Esophagus squamous epithelium (tissue), 5 donors: ENCODE results near the gene HYLS1. TPM values are rescaled to one million over a fixed set of nuclear protein-coding genes. Genes with fewer than 3 reads are reported as not detected.
A peak's percentile ranks its signal among the peaks of the same experiment; 100 is the strongest.

Experiments used
- DNase-seq: peaks from one replicate; lab custom pipeline; 2025; lab: John Stamatoyannopoulos, UW
- H3K27ac ChIP-seq, 4 donors: fragments of 200-600 bp; sonication (generic); one replicate each; pipeline ENCODE4 v1.5.1; 2016 to 2019; ENCODE audit warnings: mild to moderate bottlenecking in 1 of 4
- H3K27me3 ChIP-seq, 4 donors: fragments of 200-600 bp; sonication (generic); 1 replicate in 3 of 4; 2 replicates in 1 of 4; pipeline versions ENCODE4 v1.5.1 to v1.6.0; 2017 to 2021; ENCODE audit warnings: antibody characterized with exemption in 1 of 4
- H3K36me3 ChIP-seq, 3 donors: fragments of 200-600 bp; sonication (generic); one replicate each; pipeline ENCODE4 v1.5.1; 2016 to 2019
- H3K4me1 ChIP-seq, 3 donors: fragments of 200-600 bp; sonication (generic); one replicate each; pipeline ENCODE4 v1.5.1; 2017 to 2019
- H3K4me3 ChIP-seq, 4 donors: fragments of 200-600 bp; sonication (generic); 1 replicate in 3 of 4; 2 replicates in 1 of 4; pipeline ENCODE4 v1.5.1; 2016 to 2019; ENCODE audit warnings: mild to moderate bottlenecking in 2 of 4, moderate library complexity in 1 of 4
- H3K9me3 ChIP-seq, 3 donors: fragments of 200-600 bp; sonication (generic); one replicate each; pipeline ENCODE4 v1.5.1; 2016 to 2019
- CTCF ChIP-seq, 6 experiments: fragments of 450-650 bp in 4 of 6; fragments of 200-600 bp in 2 of 6; sonication (generic) in 2 of 6; IDR thresholded peaks; one replicate each; pipeline ENCODE4 v1.5.1; 2016 to 2019; ENCODE audit warnings: antibody characterized with exemption in 6 of 6, mild to moderate bottlenecking in 4 of 6, moderate library complexity in 4 of 6
- POLR2A ChIP-seq, 4 donors: fragments of 450-650 bp; IDR thresholded peaks; one replicate each; pipeline ENCODE4 v1.6.1; 2017; ENCODE audit warnings: antibody characterized with exemption in 4 of 4, mild to moderate bottlenecking in 4 of 4, moderate library complexity in 3 of 4
- WGBS, 2 donors: methylation state at CpG; one replicate each; pipeline ENCODE4 v1.1.5; 2018; 5-methylcytosine and 5-hydroxymethylcytosine counted together
- intact Hi-C: fragments of 100-400 bp; cut with DNase I; formaldehyde crosslinking; loops from one replicate; pipeline ENCODE4 v1.15.0; 2022
- total RNA-seq, 4 donors: library from RNA; depleted of rRNA; stranded (reverse); fragments of >200 nt; gene quantifications; one replicate each; pipeline ENCODE4 v1.1.0, GENCODE V29; 2016
- donor health status: DM: yes; HTN: yes; CAD: no.

Gene HYLS1
- total RNA-seq, 4 donors from 2014 or later, result 1.4 to 5.0 (median 4.0) TPM

- Histone ChIP-seq H3K27me3 (no peaks in the 10 kb centered on the region), H3K27ac (no peak overlapping the region), H3K4me3 (no peak overlapping the region), H3K36me3 (no peaks in the 10 kb centered on the region), H3K4me1 (no peaks in the 10 kb centered on the region), H3K9me3 (no peaks in the 10 kb centered on the region)
- 11 to 14% methylated on average over 8 of the region's 8 CpGs for WGBS, 2 donors
- DNase-seq, result no peak
- TF ChIP-seq CTCF (IDR thresholded peaks at IDR 0.05) (peak in 5 of 6 experiments; percentile 60 to 76 (median 66)), POLR2A (IDR thresholded peaks at IDR 0.05) (no peak)
- intact Hi-C loops, result no loop called here
Observed at GRCh38 chr11:125874556-125875124, 12.8 kb upstream of the HYLS1 start.

- H3K4me3 ChIP-seq, result no peak overlapping the region
- no peak overlapping the region for H3K27ac ChIP-seq
- no peaks in the 10 kb centered on the region for H3K9me3 ChIP-seq
- WGBS, 2 donors, result 61 to 85% methylated on average over 1 of the region's 1 CpG
- DNase-seq, result no peak
- intact Hi-C loops, result no loop called here
- no peaks in the 10 kb centered on the region for H3K27me3 ChIP-seq
- H3K4me1 ChIP-seq, result peaks cover 0 to 3% (median 0%) of the 10 kb centered on the region in 3 donors
- TF ChIP-seq CTCF (IDR thresholded peaks at IDR 0.05) (no peak), POLR2A (IDR thresholded peaks at IDR 0.05) (no peak)
- H3K36me3 ChIP-seq, result no peaks in the 10 kb centered on the region
Observed at GRCh38 chr11:125881291-125881690, 6.2 kb upstream of the HYLS1 start.

GRCh38 chr11:125883375-125883774 is 4.1 kb upstream of the HYLS1 start:
- no peak overlapping the region for H3K27ac ChIP-seq
- H3K4me3 ChIP-seq, result no peak overlapping the region
- TF ChIP-seq POLR2A (IDR thresholded peaks at IDR 0.05), result no peak
- no peak for TF ChIP-seq CTCF (IDR thresholded peaks at IDR 0.05)
- no peaks in the 10 kb centered on the region for H3K36me3 ChIP-seq
- intact Hi-C loops, result no loop called here
- no peaks in the 10 kb centered on the region for H3K9me3 ChIP-seq
- WGBS, 2 donors, result 58 to 59% methylated on average over 6 to 8 of the region's 8 CpGs
- peaks cover 0 to 16% (median 3%) of the 10 kb centered on the region in 3 donors for H3K4me1 ChIP-seq
- H3K27me3 ChIP-seq, result no peaks in the 10 kb centered on the region
- no peak for DNase-seq

GRCh38 chr11:125886997-125887372 is 483 bp upstream of the HYLS1 start:
- intact Hi-C loops, result no loop called here
- WGBS, 2 donors, result 13 to 22% methylated on average over 11 to 20 of the region's 24 CpGs
- peak overlapping the region; percentile 90 to 98 (median 93) for H3K27ac ChIP-seq
- peak overlapping the region; percentile 65 to 95 (median 82) for H3K4me3 ChIP-seq
- TF ChIP-seq CTCF (IDR thresholded peaks at IDR 0.05), result no peak
- TF ChIP-seq POLR2A (IDR thresholded peaks at IDR 0.05), result no peak
- H3K9me3 ChIP-seq, result no peaks in the 10 kb centered on the region
- no peaks in the 10 kb centered on the region for H3K36me3 ChIP-seq
- DNase-seq, result no peak
- H3K4me1 ChIP-seq, result peaks cover 0 to 42% (median 5%) of the 10 kb centered on the region in 3 donors
- H3K27me3 ChIP-seq, result no peaks in the 10 kb centered on the region

GRCh38 chr11:125890447-125891100 is 3.1 kb downstream of the HYLS1 start:
- intact Hi-C loops, result no loop called here
- Histone ChIP-seq H3K27me3 (no peaks in the 10 kb centered on the region), H3K36me3 (peaks cover 0 to 32% (median 0%) of the 10 kb centered on the region in 3 donors), H3K9me3 (no peaks in the 10 kb centered on the region), H3K4me1 (peaks cover 0 to 42% (median 5%) of the 10 kb centered on the region in 3 donors), H3K27ac (no peak overlapping the region), H3K4me3 (no peak overlapping the region)
- no peak for TF ChIP-seq CTCF (IDR thresholded peaks at IDR 0.05)
- no peak for TF ChIP-seq POLR2A (IDR thresholded peaks at IDR 0.05)
- WGBS, 2 donors, result 54 to 80% methylated on average over 3 of the region's 3 CpGs
- DNase-seq, result no peak
